Effector memory CD4-positive, alpha-beta T cell (primary cell): ENCODE data around the gene BIN1.

Experiments
- DNase-seq, 3 donors: peaks; one replicate each; pipeline ENCODE4 v3.0.0-alpha.2; 2020
- H3K27ac ChIP-seq: 2 replicates; pipeline ENCODE4 v1.7.0; 2013; ENCODE audit warnings: mild to moderate bottlenecking, low read length, moderate library complexity; ENCODE audit not compliant: insufficient read depth, poor library complexity, severe bottlenecking
- H3K27me3 ChIP-seq: replicated peaks from 2 replicates; pipeline ENCODE4 v1.7.0; 2013; ENCODE audit warnings: mild to moderate bottlenecking, low read length; ENCODE audit not compliant: insufficient read depth, control insufficient read depth, poor library complexity, severe bottlenecking
- H3K36me3 ChIP-seq: 2 replicates; pipeline ENCODE4 v1.7.0; 2013; ENCODE audit warnings: mild to moderate bottlenecking, low read length, moderate library complexity; ENCODE audit not compliant: control insufficient read depth, insufficient read depth
- H3K4me1 ChIP-seq: 2 replicates; pipeline ENCODE4 v1.7.0; 2013; ENCODE audit warnings: low read length, mild to moderate bottlenecking; ENCODE audit not compliant: control insufficient read depth, insufficient read depth, poor library complexity, severe bottlenecking
- H3K4me3 ChIP-seq: 2 replicates; pipeline ENCODE4 v1.7.0; 2013; ENCODE audit warnings: low read length, low read depth, mild to moderate bottlenecking; ENCODE audit not compliant: insufficient read depth, poor library complexity, severe bottlenecking
- H3K9me3 ChIP-seq: 2 replicates; pipeline ENCODE4 v1.7.0; 2013; ENCODE audit warnings: mild to moderate bottlenecking, low read length, moderate library complexity; ENCODE audit not compliant: control insufficient read depth

BIN1 gene

DNA sequence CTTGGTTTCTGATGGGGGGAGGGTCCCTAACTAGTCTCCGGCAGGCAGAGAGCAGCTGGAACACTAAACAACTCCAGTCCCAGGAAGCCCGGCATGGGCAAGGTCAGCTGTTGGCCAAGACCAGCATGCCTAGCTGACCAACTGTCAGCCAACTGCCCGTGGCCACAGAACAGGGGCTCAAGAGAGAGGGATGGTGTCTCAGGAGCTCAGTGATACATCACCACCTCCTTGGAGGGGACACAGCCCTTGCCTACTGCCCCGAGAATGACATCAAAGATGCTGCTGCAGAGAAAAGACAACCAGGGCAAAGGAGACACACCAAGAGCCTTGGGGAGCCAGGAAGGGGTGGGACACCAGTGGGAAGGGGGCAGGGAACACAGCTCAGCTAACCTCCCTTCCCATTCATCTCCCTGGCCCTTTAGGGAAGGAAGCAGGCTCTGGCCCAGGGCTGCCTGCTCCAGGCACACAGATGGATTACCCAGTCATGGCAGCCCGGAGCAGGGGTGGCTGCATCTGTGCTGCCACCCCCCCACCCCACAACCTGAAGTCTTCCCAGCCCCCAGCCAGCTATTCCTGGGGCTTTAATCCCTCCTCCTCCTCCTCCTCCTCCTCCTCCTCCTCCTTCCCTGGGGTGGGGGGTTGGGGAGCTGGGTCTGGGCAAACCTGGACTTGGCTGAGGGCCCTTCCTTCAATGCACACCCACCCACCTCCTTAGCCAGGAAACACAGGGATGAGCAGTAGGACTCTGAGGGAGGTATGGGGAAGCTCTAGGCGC is 1.9 kb downstream of the BIN1 start:
- Histone ChIP-seq H3K36me3 (no peaks in the 10 kb centered on the region), H3K9me3 (no peaks in the 10 kb centered on the region), H3K27ac (no peak overlapping the region), H3K4me1 (peaks cover 13% of the 10 kb centered on the region), H3K27me3 (peaks cover 9% of the 10 kb centered on the region), H3K4me3 (peak overlapping the region; percentile 88)
- no peak for DNase-seq

DNA sequence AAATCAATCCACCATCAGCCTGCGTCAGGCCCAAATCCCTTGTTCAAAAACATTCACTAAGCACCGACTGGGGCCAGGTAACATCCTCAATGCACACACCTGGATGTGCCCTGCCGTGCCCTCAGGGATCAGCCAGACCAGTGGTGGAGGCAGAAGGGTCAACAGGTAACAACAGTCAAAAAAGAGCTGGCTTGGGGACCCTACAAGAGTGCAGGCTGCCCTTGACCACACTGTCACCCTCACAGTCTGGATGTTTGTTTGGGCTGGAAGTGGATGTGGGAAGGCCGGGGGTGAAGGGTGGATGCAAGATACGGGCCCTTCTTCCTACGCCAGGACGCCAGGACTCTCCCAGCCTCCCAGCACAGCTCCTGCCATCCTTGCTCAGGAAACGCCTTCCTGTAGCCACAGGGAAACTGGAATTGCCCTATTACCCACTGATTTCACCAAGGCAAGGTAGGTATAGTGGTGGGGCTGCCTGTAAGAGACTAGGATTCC is 2.7 kb downstream of the BIN1 start:
- Histone ChIP-seq H3K27me3 (peaks cover 9% of the 10 kb centered on the region), H3K4me3 (no peak overlapping the region), H3K27ac (no peak overlapping the region), H3K9me3 (no peaks in the 10 kb centered on the region), H3K4me1 (peaks cover 13% of the 10 kb centered on the region), H3K36me3 (no peaks in the 10 kb centered on the region)
- DNase-seq: no peak

DNA sequence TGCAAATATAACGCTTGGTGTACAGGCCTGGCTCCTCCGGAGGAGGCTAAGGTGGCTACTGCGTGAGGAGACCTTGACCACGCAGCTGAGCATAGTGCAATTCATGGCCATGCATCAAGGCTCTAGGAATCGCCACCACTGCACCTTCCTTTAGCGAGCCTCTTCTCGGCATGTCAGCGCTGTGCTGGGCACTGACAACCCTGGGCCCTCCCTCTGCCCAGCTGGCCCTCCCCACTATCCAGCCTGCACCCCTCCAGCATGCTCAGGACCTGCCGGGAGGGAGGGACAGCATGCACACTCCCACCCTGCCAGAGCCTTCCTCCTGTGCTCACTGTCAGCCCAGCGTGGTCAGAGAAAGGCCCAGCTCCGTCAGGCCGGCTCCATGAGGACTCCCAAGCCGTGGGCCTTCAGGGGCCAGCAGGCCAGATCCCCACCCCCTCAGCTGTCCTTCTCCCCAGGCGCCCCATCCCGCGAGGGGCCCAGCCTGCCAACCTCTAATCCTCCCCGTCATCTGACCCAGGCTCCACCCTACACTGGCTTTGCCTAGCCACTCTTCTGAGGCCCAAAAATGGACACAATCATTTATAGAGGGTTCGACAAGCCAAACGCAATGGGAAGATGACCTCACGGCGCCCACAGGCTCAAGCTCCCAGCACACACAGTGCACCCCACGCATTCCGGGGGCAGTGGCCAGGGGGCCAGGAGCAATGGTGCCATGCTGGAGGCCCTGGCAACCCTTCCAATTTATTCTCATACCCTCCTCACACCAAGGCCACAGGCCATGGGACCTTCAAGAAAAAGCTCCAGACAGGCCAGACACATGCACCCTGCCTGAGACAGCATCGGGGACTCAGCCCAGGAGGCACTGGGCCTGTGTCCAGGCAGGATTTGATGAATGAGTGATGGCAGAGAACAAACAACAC is 3.5 kb downstream of the BIN1 start:
- Histone ChIP-seq H3K27me3 (peaks cover 9% of the 10 kb centered on the region), H3K4me1 (peaks cover 13% of the 10 kb centered on the region), H3K36me3 (no peaks in the 10 kb centered on the region), H3K9me3 (no peaks in the 10 kb centered on the region), H3K27ac (no peak overlapping the region), H3K4me3 (no peak overlapping the region)
- no peak for DNase-seq

DNA sequence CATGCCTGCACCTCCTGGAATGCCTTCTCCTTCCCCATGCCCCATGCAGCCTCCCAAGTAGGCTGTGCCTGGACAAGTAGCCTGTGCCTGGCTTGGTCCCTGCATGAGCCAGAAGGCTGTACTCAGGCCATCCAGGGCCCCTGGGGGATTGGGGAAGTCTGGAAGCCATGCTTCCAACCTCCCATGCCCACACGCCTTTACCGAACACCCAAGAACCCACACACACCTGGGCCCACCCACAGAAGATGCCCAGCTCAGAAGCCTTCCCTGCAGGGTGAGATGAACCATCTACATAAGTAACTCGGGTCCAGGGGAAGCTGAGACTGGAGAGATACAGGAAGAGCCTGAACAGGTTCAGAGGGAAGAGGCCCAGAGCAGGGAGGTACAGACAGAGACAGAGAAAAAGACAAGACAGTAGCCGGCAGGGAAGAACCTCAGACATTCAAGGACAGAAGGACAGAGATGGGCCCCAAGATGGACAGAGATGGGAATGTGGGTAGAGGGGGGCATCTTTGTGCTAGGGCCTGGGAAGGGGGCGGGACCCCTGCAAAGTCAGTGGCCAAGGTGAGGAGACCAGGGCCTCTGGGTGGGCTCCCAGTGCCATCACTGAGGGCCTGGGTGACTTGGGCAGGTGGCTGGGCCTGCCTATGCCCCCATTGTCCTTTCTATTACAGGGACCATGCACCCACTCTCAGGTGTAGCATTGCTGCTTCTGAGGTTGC is 4.3 kb downstream of the BIN1 start:
- H3K27me3 ChIP-seq: peaks cover 9% of the 10 kb centered on the region
- no peak overlapping the region for H3K27ac ChIP-seq
- H3K4me3 ChIP-seq: no peak overlapping the region
- no peaks in the 10 kb centered on the region for H3K9me3 ChIP-seq
- peaks cover 13% of the 10 kb centered on the region for H3K4me1 ChIP-seq
- no peak for DNase-seq
- no peaks in the 10 kb centered on the region for H3K36me3 ChIP-seq

DNA sequence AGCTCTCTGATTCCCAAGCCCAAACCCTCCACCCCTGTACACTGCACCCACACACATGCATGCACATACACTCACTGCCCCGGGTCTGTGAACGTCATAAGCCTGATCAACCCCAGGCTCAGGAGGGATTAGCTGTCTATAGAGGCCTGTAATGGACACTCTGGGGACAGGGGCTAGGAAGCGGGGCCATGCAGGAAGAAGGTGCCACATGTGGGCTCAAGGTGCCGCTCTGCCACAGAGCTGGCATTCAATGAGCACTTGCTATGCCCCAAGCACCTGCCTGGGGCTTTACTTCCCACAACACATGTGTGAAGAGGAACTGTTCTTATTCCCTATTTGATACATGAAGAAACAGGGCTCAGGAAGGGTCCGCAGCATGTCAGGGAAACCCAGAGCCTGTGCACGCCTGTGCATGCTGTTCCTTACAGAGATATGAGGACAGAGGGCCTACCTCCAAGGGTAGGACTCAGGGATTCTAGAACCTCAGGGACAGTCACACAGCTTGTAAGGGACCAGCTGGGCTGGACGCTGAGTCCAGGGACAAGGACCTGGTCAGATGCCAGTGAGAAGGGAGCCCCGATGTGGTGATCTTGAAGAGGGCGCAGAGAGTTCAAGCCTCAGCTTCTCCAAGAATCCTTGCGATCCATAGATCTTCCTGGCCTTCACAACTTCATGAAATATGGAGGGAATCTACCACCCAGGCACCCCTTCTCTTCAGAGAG is 5.0 kb downstream of the BIN1 start:
- DNase-seq: no peak
- Histone ChIP-seq H3K36me3 (no peaks in the 10 kb centered on the region), H3K27ac (no peak overlapping the region), H3K27me3 (peaks cover 9% of the 10 kb centered on the region), H3K4me3 (no peak overlapping the region), H3K4me1 (peaks cover 13% of the 10 kb centered on the region), H3K9me3 (no peaks in the 10 kb centered on the region)

DNA sequence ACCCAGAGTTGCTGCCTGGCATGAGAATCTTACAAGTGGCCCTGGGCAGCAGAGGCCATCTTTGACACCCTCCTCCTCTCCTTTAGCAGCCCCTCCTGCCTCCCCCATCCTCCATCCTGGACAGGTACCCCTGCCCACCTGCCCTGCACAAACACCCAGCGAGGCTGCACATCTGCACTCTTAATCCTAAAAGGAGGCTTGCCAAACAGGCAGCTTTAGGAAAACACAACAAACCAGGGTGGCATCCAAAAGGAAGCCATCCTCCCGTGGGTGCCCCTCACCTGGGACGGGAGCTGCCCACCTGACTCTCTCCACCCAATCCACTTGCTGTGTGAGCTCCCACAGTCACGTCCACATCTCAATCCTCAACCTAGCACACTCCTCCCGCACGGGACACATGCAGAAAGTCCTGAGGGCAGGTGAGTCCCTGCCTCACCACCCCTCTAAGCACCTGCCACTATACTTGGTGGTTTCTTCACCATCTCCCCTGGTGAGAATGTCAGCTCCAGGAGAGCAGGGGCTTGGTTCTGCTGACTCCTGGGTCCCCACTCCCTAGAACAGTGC is 5.8 kb downstream of the BIN1 start:
- no peak for DNase-seq
- Histone ChIP-seq H3K36me3 (no peaks in the 10 kb centered on the region), H3K27me3 (peaks cover 2% of the 10 kb centered on the region), H3K9me3 (no peaks in the 10 kb centered on the region), H3K4me3 (no peak overlapping the region), H3K4me1 (peaks cover 8% of the 10 kb centered on the region), H3K27ac (no peak overlapping the region)

DNA sequence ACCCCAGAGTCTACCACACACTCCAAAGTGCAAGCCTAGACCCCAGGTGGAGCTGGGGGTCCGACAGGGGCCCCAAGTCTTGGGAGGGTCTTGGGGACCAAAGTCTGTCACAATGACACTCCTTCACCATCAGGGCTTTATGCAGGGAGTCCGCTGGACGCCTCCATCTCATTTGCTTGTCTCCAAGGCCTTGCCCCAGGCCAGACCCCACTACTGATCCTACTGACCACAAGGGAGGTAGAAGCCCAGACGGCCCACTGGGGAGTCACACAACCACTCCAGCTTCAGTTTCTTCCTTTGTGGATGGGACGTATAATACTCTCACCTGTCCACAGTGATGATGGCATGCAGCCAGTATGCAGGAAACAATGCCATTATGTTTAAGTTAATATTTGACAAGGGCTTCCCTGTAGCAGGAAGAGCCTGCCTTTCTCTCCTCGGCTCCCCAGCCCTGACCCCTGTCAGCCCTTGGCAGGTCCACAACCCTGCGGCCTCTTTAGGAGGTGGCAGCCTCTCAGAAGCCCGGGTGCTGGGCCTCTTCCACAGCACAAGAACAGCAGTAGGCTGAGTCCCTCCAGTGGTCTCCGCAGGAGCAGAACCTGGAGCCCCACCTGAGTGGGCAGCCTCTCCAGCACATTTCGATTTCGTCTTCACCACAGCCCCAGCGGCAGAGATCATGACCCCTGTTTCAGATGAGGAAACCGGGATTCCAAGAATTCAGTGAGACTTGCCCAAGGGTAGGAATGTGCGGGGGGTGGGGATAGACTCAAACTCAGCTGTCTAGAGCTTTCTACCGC is 6.5 kb downstream of the BIN1 start:
- no peak for DNase-seq
- no peak overlapping the region for H3K4me3 ChIP-seq
- H3K36me3 ChIP-seq: no peaks in the 10 kb centered on the region
- no peaks in the 10 kb centered on the region for H3K27me3 ChIP-seq
- peaks cover under 1% of the 10 kb centered on the region for H3K4me1 ChIP-seq
- no peak overlapping the region for H3K27ac ChIP-seq
- H3K9me3 ChIP-seq: no peaks in the 10 kb centered on the region

DNA sequence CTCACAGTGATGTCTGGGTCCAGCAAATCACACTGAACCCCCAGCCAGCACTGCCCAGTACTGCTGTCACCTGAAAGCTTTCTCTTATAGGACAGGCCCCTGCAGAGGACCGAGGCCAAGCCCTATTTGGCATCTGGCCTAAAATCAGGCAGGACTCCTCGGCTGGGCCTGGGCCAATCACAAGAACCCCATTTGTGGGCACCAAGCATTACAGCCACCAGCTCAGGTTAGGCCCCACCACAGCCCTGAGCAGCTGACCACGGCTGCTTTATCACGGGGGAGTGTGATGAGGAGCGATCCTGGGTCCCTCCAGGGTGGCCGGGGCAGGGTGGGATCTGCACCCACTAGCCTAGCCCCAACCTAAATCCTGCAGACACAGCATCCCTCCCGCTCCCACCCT is 8.2 kb downstream of the BIN1 start:
- no peaks in the 10 kb centered on the region for H3K4me1 ChIP-seq
- no peaks in the 10 kb centered on the region for H3K9me3 ChIP-seq
- no peak for DNase-seq
- H3K27ac ChIP-seq: no peak overlapping the region
- no peak overlapping the region for H3K4me3 ChIP-seq
- H3K27me3 ChIP-seq: no peaks in the 10 kb centered on the region
- H3K36me3 ChIP-seq: no peaks in the 10 kb centered on the region
